Measurements from ENCODE around the gene FKBP5.

- TF ChIP-seq CTCF (IDR thresholded peaks at IDR 0.05; ENCODE audit: poor library complexity, severe bottlenecking), result no peak
- TF ChIP-seq EZH2 (IDR thresholded peaks at IDR 0.05; ENCODE audit: borderline replicate concordance, insufficient read depth, low read length, poor library complexity, severe bottlenecking), result no peak
Observed at GRCh38 chr6:35562060-35562459, 126.7 kb downstream of the FKBP5 start.

Measured in neural cell (in vitro differentiated cells).